ENCODE data around the gene TWSG1.

DNA sequence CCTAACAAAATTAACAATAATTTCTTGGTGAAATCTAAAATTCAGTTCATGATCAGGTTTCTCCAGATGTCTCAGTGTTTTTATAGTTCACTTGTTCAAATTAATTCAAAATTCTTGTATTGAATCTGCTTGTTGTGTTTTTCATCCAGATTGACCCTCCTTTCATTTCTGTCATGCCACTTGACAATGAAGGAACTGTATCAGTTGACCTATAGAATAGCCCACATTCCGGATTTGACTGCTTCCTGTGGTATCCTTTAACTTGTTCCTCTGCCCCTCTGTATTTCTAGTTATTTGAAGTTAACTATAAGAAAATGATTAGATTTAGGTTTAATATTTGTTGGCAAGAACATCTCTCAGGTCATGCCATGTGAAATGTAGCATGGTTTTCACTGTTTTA lies 53.3 kb downstream of the TWSG1 start:
- TF ChIP-seq STAT1 (conservative IDR thresholded peaks at IDR 0.05) (no peak), NFYB (IDR thresholded peaks at IDR 0.05; ENCODE audit: insufficient read depth, low read depth, low read length) (no peak), BCLAF1 (IDR thresholded peaks at IDR 0.05) (no peak), CTCF (IDR thresholded peaks at IDR 0.05 in 2 of 3, conservative IDR thresholded peaks at IDR 0.05 in 1 of 3; ENCODE audit: control insufficient read depth in 2 of 3, extremely low read depth in 1 of 3, insufficient read depth in 1 of 3, low read depth in 3 of 3, low read length in 3 of 3) (no peak), RAD21 (IDR thresholded peaks at IDR 0.05; ENCODE audit: insufficient read depth, low read depth, low read length) (no peak), ZZZ3 (IDR thresholded peaks at IDR 0.05; ENCODE audit: control insufficient read depth, insufficient read length, low read depth) (no peak), TAF1 (IDR thresholded peaks at IDR 0.05; ENCODE audit: borderline replicate concordance, low read depth, low read length) (no peak), MAX (IDR thresholded peaks at IDR 0.05; ENCODE audit: low read depth, low read length) (no peak), ZBED1 (IDR thresholded peaks at IDR 0.05; ENCODE audit: borderline replicate concordance) (no peak), SPI1 (IDR thresholded peaks at IDR 0.05; ENCODE audit: borderline replicate concordance, insufficient read depth, low read depth, low read length) (no peak), KAT2A (conservative IDR thresholded peaks at IDR 0.05; ENCODE audit: control insufficient read depth, low read depth, low read length) (no peak)
- TF ChIP-seq, protein P1, sequence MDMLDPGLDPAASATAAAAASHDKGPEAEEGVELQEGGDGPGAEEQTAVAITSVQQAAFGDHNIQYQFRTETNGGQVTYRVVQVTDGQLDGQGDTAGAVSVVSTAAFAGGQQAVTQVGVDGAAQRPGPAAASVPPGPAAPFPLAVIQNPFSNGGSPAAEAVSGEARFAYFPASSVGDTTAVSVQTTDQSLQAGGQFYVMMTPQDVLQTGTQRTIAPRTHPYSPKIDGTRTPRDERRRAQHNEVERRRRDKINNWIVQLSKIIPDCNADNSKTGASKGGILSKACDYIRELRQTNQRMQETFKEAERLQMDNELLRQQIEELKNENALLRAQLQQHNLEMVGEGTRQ (IDR thresholded peaks at IDR 0.05; ENCODE audit: borderline replicate concordance, low read depth, low read length): no peak
- TF ChIP-seq, protein P2, sequence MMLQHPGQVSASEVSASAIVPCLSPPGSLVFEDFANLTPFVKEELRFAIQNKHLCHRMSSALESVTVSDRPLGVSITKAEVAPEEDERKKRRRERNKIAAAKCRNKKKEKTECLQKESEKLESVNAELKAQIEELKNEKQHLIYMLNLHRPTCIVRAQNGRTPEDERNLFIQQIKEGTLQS (IDR thresholded peaks at IDR 0.05; ENCODE audit: borderline replicate concordance, extremely low read depth, low read depth, low read length): no peak
